ENCODE measurements around the gene RASSF6.
A peak's percentile ranks its signal among the peaks of the same experiment; 100 is the strongest.
"Not testable (repeated sequence)": the region's sequence is repeated elsewhere in the genome, so short reads cannot be mapped to it uniquely, and the experiment has no call there.

Gene RASSF6

DNA sequence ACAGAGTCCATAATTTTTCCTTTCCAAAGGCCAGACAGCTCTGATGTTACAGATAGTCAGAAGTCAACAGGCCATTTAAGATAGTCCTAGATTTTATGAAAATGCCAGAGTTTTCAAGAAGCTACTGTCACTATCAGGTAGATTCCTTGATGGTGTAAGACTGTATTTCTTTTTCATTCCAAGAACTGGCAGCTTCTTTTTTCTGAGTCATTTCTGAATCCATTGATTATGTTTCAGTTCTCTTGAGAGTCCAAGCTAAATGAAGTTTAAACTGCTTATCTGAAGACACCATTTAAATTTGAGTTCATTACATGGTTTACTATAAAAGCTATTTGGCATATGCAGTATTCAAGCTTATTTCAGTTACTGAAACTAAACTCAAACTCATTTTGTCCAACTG lies 44.6 kb downstream of the RASSF6 start:
- no peak for FAIRE-seq

- peak; percentile 8 for FAIRE-seq
These were observed 46.3 kb downstream of the RASSF6 start for GRCh38 chr4:73573794-73574528.

DNA sequence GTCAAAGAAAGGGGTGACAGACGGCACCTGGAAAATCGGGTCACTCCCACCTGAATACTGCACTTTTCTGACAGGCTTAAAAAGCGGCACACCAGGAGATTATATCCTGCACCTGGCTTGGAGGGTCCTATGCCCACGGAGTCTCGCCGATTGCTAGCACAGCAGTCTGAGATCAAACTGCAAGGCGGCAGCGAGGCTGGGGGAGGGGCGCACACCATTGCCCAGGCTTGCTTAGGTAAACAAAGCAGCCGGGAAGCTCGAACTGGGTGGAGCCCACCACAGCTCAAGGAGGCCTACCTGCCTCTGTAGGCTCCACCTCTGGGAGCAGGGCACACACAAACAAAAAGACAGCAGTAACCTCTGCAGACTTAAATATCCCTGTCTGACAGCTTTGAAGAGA lies 69.4 kb downstream of the RASSF6 start:
- FAIRE-seq = not testable (repeated sequence)

DNA sequence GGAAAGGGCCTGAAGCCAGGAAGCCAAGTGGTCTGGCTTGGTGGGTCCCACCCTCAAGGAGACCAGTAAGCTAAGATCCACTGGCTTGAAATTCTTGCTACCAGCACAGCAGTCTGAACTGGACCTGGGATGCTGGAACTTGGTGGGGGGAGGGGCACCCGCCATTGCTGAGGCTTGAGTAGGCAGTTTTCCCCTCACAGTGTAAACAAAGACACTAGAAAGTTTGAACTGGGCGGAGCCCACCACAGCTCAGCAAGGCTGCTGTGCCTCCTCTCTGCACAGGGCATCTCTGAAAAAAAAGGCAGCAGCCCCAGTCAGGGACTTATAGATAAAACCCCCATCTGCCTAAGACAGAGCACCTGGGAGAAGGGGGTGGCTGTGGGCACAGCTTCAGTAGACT lies 75.6 kb downstream of the RASSF6 start:
- FAIRE-seq = no peak

GRCh38 chr4:73541251-73541650 lies 79.0 kb downstream of the RASSF6 start:
- FAIRE-seq = no peak

DNA sequence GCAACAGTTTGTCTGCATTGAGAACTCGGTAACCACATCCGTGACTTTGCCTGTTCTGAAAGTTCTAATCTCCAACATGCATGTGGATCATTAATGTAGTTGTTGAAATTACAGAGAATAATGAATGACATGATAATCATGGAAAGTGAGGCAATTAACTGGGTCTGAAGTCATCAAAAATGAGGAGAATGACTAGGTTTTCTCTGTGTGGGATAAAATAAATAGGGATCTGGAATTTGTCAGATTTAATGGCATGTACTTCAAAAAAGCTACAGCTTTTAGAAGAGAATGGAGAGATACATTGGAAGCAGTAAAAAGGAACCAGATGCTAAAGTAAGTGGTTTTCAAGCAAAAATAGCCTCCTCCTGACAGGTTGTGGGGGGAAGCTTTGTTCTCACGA lies 79.4 kb downstream of the RASSF6 start:
- no peak for FAIRE-seq

- FAIRE-seq = no peak
These were observed 80.8 kb downstream of the RASSF6 start for GRCh38 chr4:73539386-73539785.

GRCh38 chr4:73538162-73538561 lies 82.1 kb downstream of the RASSF6 start:
- FAIRE-seq = no peak

DNA sequence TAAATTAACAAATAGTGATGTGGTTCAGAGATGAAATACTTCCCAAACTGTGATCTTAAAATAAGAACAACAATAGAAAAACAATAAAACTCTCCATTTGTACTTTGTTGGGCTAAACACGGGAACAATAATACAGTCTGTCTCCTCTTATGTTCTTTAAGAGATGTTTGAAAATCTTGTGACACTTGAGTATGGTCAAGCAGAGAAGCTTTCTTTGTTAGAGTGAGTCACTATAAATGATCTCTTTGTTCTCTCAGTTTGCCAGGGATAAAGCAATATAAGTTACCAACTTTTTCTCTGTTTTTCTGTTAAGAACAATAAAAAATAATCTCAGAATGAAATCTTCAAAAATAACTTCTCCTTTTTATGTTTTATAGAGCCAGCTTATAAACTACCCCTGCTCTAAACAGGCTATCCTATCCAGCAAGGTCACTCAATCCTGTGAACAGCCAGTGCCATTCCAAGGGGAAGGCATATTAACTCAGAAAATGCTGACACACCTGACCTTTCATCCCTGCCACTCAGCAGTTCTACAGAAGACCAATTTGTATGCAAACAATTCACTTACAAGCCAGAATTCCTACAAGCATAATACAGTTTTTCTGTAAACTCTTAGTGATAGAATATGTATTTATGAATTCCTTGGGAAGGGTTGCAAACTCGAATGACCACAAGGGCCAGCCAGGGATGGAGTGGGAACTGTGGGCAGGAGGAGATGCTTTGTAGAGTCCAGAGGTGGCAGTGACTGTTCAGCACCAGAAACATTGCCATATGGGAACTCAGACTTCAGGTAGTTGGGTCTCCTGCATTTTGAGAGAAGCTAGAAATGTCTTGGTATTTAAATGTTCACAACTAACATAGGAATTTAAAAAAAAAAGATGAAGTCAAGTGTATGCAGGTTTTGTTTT lies 86.5 kb downstream of the RASSF6 start:
- FAIRE-seq = no peak

DNA sequence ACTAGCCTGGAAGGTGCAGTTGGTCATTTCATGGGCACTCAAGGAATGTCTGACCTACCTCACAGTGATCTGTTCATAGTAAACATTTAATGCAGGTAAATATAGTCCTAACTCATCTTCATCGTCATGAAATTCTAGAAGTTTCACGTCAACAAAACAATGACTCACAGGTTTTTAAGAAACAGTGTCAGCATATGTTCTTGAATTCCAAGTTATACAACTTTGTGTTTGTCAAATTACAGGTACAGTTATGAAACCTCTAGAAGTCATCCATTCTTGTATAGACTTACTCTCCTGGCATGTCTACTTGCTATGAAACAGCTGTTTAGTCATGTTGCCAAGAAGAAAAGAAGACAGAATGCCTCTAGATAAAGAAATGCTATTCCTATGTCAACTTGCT lies 92.1 kb downstream of the RASSF6 start:
- FAIRE-seq = no peak

DNA sequence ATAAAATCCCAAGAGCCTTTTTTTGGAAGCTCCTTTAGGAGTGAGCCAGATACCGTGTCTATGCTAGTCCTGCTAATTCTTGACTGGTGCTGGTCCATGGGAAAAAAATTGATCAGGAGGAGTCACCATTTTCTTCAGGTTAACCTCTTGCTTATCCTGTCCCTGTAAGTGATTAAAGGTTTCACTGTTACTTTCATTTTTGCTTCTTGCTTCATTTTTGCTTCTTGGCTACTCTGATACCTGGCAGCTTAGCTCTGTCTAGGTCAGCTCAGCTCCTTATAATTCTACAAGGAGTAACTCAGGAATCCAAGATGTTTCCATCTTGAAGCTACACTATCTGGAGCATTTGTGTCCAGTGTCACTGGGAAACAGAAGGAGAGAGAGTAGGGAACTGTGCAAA lies 93.0 kb downstream of the RASSF6 start:
- FAIRE-seq = no peak

GRCh38 chr4:73525611-73526010 lies 94.6 kb downstream of the RASSF6 start:
- FAIRE-seq = no peak

GRCh38 chr4:73523126-73523525 lies 97.1 kb downstream of the RASSF6 start:
- FAIRE-seq = no peak
